PC-3 (cell line): ENCODE data around the gene CASZ1. TPM values are rescaled to one million over a fixed set of nuclear protein-coding genes. Genes with fewer than 3 reads are reported as not detected.

Source experiments
- ATAC-seq: fragments of 200-7000 bp; cut with Tn5 transposase; 2 replicates; pipeline ENCODE4 v1.9.1; 2020; ENCODE audit warnings: mild to moderate bottlenecking, moderate library complexity
- BruUV-seq: library from RNA; stranded (reverse); fragments of 400-500 nt; replicated peaks from 2 replicates; lab custom pipeline; 2021; lab: Mats Ljungman, UMichigan
- CTCF ChIA-PET: fragments of 300-600 bp; sonication (Branson Sonifier 250); formaldehyde crosslinking; loops from one replicate; lab custom pipeline; 2022; ENCODE audit warnings: antibody characterized with exemption; lab: Charles Lee
- POLR2A ChIA-PET: fragments of 300-600 bp; sonication (Branson Sonifier 250); formaldehyde crosslinking; loops from one replicate; lab custom pipeline; 2022; ENCODE audit warnings: antibody characterized with exemption; ENCODE audit not compliant: unreplicated experiment; lab: Charles Lee
- DNase-seq: peaks from one replicate; pipeline ENCODE4 v3.0.0-alpha.2; 2015
- H2AFZ ChIP-seq: fragments of 300-600 bp; sonication (generic); 2 replicates; pipeline ENCODE4 v1.6.0; 2016; ENCODE audit warnings: antibody characterized with exemption, low read length
- H3F3A ChIP-seq: fragments of 300-600 bp; sonication (generic); one replicate; pipeline ENCODE4 v1.6.0; 2017; ENCODE audit warnings: antibody characterized with exemption, low read length, control low read depth, mild to moderate bottlenecking; ENCODE audit not compliant: unreplicated experiment
- H3K27ac ChIP-seq: fragments of 300-600 bp; sonication (generic); 2 replicates; pipeline ENCODE4 v1.5.1; 2016; ENCODE audit warnings: mild to moderate bottlenecking, low read length
- H3K27me3 ChIP-seq: fragments of 300-600 bp; sonication (generic); 2 replicates; pipeline ENCODE4 v1.6.1; 2016; ENCODE audit warnings: low read length, mixed read lengths
- H3K36me3 ChIP-seq: fragments of 300-600 bp; sonication (generic); 2 replicates; pipeline ENCODE4 v1.6.1; 2016; ENCODE audit warnings: low read depth, mixed run types, low read length, mixed read lengths
- H3K4me1 ChIP-seq: fragments of 300-600 bp; sonication (generic); 2 replicates; pipeline ENCODE4 v1.5.1; 2016; ENCODE audit warnings: low read length; ENCODE audit not compliant: insufficient read depth
- H3K4me2 ChIP-seq: fragments of 300-600 bp; sonication (generic); 2 replicates; pipeline ENCODE4 v1.6.0; 2016; ENCODE audit warnings: low read length
- H3K4me3 ChIP-seq: fragments of 300-600 bp; sonication (generic); 2 replicates; pipeline ENCODE4 v1.5.1; 2016; ENCODE audit warnings: mild to moderate bottlenecking, low read length, mixed read lengths
- H3K79me2 ChIP-seq: fragments of 300-600 bp; sonication (generic); 2 replicates; pipeline ENCODE4 v1.6.1; 2017; ENCODE audit warnings: low read length, mixed read lengths
- H3K9ac ChIP-seq: fragments of 300-600 bp; sonication (generic); 2 replicates; pipeline ENCODE4 v1.6.0; 2016; ENCODE audit warnings: mild to moderate bottlenecking, low read length
- H3K9me2 ChIP-seq: fragments of 300-600 bp; sonication (generic); replicated peaks from 2 replicates; pipeline ENCODE4 v1.6.1; 2016; ENCODE audit warnings: mixed run types, low read length, mixed read lengths
- H3K9me3 ChIP-seq: fragments of 300-600 bp; sonication (generic); 2 replicates; pipeline ENCODE4 v1.6.1; 2016; ENCODE audit warnings: low read length, mixed read lengths
- H4K20me1 ChIP-seq: fragments of 300-600 bp; sonication (generic); 2 replicates; pipeline ENCODE4 v1.6.1; 2016; ENCODE audit warnings: low read length, mixed read lengths
- EZH2 ChIP-seq: fragments of 300-600 bp; sonication (generic); IDR thresholded peaks from one replicate; pipeline ENCODE4 v1.6.1; 2017; ENCODE audit warnings: antibody characterized with exemption, mild to moderate bottlenecking, low read length; ENCODE audit not compliant: unreplicated experiment
- EZH2phosphoT487 ChIP-seq: fragments of 300-600 bp; sonication (generic); IDR thresholded peaks from 2 replicates; pipeline ENCODE4 v1.6.1; 2018; ENCODE audit warnings: mild to moderate bottlenecking, antibody characterized with exemption, low read length, borderline replicate concordance
- intact Hi-C: fragments of 100-400 bp; cut with micrococcal nuclease; formaldehyde crosslinking; loops from 2 replicates; pipeline ENCODE4 v1.9.0; 2023
- total RNA-seq: library from RNA; depleted of rRNA; stranded (reverse); fragments of >200 nt; gene quantifications from 2 replicates; pipeline ENCODE4 v1.2.3, GENCODE V29; 2014
- TF ChIP-seq, protein P1 (sequence below): fragments of 300-600 bp; sonication (generic); conservative IDR thresholded peaks from 2 replicates; pipeline ENCODE4 v1.5.1; 2017; ENCODE audit warnings: antibody characterized with exemption, low read depth, mild to moderate bottlenecking, low read length

CASZ1 gene
- total RNA-seq, 1 experiment from 2014 or later = 12.8 TPM

DNA sequence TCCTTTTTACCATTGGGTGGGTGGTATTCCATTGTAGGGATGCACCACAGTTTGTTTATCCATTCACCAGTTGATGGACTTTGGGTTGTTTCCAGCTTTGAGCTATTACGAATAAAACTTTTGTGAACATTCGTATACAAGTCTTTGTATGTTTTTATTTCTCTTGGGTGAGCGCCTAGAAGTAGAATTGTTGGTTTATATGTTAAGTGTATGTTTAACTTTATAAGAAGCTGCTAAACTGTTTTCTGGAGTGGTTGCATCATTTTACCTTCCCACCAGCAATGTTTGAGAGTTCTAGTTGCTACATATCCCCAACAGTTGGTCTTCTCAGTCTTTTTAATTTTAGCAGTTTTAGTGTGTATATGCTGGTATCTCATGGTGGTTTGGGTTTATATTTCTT is 189.2 kb downstream of the CASZ1 start:
- no peak for DNase-seq
- no peaks in the 10 kb centered on the region for H3K36me3 ChIP-seq
- H3K4me3 ChIP-seq = no peak overlapping the region
- H3K4me2 ChIP-seq = no peak overlapping the region
- H3K9me2 ChIP-seq = no peaks in the 10 kb centered on the region
- H3K79me2 ChIP-seq = no peaks in the 10 kb centered on the region
- H3F3A ChIP-seq = no peaks in the 10 kb centered on the region
- no peak for ATAC-seq
- no peak overlapping the region for H2AFZ ChIP-seq
- no peaks in the 10 kb centered on the region for H3K27me3 ChIP-seq
- H3K27ac ChIP-seq = no peak overlapping the region
- POLR2A ChIA-PET = no interaction called here
- no peaks in the 10 kb centered on the region for H4K20me1 ChIP-seq
- no peak overlapping the region for H3K9ac ChIP-seq
- TF ChIP-seq, protein P1, sequence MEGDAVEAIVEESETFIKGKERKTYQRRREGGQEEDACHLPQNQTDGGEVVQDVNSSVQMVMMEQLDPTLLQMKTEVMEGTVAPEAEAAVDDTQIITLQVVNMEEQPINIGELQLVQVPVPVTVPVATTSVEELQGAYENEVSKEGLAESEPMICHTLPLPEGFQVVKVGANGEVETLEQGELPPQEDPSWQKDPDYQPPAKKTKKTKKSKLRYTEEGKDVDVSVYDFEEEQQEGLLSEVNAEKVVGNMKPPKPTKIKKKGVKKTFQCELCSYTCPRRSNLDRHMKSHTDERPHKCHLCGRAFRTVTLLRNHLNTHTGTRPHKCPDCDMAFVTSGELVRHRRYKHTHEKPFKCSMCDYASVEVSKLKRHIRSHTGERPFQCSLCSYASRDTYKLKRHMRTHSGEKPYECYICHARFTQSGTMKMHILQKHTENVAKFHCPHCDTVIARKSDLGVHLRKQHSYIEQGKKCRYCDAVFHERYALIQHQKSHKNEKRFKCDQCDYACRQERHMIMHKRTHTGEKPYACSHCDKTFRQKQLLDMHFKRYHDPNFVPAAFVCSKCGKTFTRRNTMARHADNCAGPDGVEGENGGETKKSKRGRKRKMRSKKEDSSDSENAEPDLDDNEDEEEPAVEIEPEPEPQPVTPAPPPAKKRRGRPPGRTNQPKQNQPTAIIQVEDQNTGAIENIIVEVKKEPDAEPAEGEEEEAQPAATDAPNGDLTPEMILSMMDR = no peak
- TF ChIP-seq EZH2phosphoT487 (no peak), EZH2 (no peak)
- CTCF ChIA-PET = interaction anchor here (0.7 kb wide), 1 partner anchor 260 kb away, joined by 4 read pairs; no protein-coding TSS in a partner anchor
- H3K9me3 ChIP-seq = no peaks in the 10 kb centered on the region
- intact Hi-C loops = no loop called here
- H3K4me1 ChIP-seq = no peaks in the 10 kb centered on the region
- no TSS peak for BruUV-seq

DNA sequence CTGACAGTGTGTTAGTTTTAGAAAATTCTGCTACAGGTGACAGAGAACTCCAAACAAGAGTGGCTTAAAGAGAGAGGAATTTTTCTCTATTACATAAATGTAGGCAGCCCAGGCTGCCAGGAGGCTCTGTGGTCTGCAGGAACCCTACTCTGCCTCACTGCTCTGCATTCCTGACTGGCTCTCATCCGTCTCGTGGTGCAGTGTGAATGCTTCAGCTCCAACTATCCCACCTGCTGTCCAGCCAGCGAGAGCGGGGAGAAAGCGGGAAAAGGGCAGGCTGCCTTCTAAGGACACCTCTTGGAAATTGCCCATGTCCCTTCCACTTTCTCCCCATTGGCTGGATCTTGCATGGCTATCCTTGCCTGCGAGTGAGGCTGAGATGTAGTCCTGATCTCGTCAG is 190.4 kb downstream of the CASZ1 start:
- Histone ChIP-seq H3F3A (no peaks in the 10 kb centered on the region), H4K20me1 (no peaks in the 10 kb centered on the region), H3K27ac (no peak overlapping the region), H3K4me2 (no peak overlapping the region), H3K79me2 (no peaks in the 10 kb centered on the region), H3K9me2 (no peaks in the 10 kb centered on the region), H3K4me3 (no peak overlapping the region), H3K27me3 (no peaks in the 10 kb centered on the region), H3K4me1 (no peaks in the 10 kb centered on the region), H3K9ac (no peak overlapping the region), H3K9me3 (no peaks in the 10 kb centered on the region), H3K36me3 (no peaks in the 10 kb centered on the region), H2AFZ (no peak overlapping the region)
- ATAC-seq (no peak), DNase-seq (no peak)
- no TSS peak for BruUV-seq
- ChIA-PET POLR2A (no interaction called here), CTCF (no interaction called here)
- intact Hi-C loops = no loop called here
- TF ChIP-seq, protein P1 = no peak
- no peak for TF ChIP-seq EZH2phosphoT487
- TF ChIP-seq EZH2 = no peak

DNA sequence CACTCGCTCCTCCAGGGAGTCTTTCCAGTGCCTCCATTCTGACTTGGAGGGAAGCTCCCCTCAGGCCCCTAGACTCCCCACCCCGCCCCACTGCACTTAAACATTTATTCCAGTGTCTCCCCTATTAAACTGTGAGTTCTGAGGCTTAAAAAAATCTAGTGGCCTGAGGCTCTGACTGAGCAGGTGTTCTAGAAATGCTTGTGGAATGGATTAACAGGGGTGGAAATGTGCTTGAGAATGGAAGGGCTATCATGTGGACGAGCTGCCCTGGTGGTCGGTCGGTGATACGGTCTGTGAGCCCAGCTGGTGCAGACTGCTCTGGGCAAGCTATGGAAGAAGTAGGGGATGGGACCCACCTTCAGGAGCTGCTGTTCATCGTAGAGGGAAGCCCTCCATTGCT is 191.5 kb downstream of the CASZ1 start:
- intact Hi-C loops = no loop called here
- BruUV-seq = no TSS peak
- ATAC-seq = no peak
- no peaks in the 10 kb centered on the region for H3K9me2 ChIP-seq
- POLR2A ChIA-PET = no interaction called here
- H3K4me3 ChIP-seq = no peak overlapping the region
- H3K27ac ChIP-seq = no peak overlapping the region
- no peaks in the 10 kb centered on the region for H4K20me1 ChIP-seq
- no peaks in the 10 kb centered on the region for H3K27me3 ChIP-seq
- no peaks in the 10 kb centered on the region for H3K36me3 ChIP-seq
- no peak overlapping the region for H3K4me2 ChIP-seq
- no peaks in the 10 kb centered on the region for H3F3A ChIP-seq
- TF ChIP-seq, protein P1 = no peak
- TF ChIP-seq EZH2 (no peak), EZH2phosphoT487 (no peak)
- DNase-seq = no peak
- H3K9ac ChIP-seq = no peak overlapping the region
- no peaks in the 10 kb centered on the region for H3K9me3 ChIP-seq
- no peaks in the 10 kb centered on the region for H3K79me2 ChIP-seq
- no peak overlapping the region for H2AFZ ChIP-seq
- H3K4me1 ChIP-seq = peaks cover 1% of the 10 kb centered on the region
- CTCF ChIA-PET = no interaction called here
